Neural cell (in vitro differentiated cells): ENCODE results near the gene LRRFIP2.

Source experiments
- MXI1 ChIP-seq: fragments of 450-650 bp; conservative IDR thresholded peaks from 2 replicates; pipeline ENCODE4 v1.6.1; 2014; ENCODE audit warnings: antibody characterized with exemption, mild to moderate bottlenecking; ENCODE audit not compliant: poor library complexity, severe bottlenecking
- SMC3 ChIP-seq: fragments of 450-650 bp; conservative IDR thresholded peaks from 2 replicates; pipeline ENCODE4 v1.6.1; 2014; ENCODE audit warnings: antibody characterized with exemption, mild to moderate bottlenecking, moderate library complexity; ENCODE audit not compliant: poor library complexity

- TF ChIP-seq SMC3 (no peak), MXI1 (no peak)
Observed at GRCh38 chr3:37037352-37037751, 137.0 kb downstream of the LRRFIP2 start.
